Suppressor macrophage (primary cell): Measurements from ENCODE around the gene NOP10.

Source experiments
- DNase-seq, 4 experiments: peaks; one replicate each; pipeline ENCODE4 v3.0.0-alpha.2; 2020 to 2022

The NOP10 gene

DNA sequence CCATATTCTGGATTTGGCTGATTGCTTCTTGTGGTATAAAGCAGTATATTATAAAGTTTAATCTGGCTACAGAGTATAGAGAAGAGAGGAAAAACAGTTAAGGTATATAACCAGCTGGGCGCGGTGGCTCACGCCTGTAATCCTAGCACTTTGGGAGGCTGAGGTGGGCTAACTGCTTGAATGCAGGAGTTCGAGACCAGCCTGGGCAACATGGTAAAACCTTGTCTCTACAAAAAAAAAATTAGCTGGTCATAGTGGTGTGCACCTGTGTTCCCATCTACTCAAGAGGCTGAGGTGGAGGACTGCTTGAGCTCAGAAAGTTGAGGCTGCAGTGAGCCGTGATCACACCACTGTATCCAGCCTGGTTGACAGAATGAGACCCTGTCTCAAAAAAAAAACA lies 12.7 kb downstream of the NOP10 start:
- DNase-seq, result no peak

GRCh38 chr15:34329006-34329405 lies 13.9 kb downstream of the NOP10 start:
- DNase-seq, result no peak

DNA sequence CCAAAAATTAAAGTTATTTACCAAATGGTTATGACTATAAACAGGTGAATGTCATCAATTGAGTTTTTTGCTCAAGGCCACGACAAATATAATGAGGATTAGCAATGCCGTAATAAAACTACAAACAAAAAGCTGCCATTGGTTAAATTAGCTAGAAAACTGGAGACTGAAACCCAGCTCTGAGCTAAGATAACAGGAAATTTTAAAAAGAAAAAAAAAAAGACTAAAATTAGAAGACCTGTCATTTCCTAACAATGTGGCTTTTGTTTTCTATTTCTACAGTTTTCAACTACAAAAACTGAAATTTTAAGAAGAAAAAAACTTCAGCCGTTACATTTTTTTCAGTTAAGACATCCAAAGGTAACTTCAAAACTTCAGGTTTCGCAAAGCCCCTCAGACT lies 15.0 kb downstream of the NOP10 start:
- no peak for DNase-seq

DNA sequence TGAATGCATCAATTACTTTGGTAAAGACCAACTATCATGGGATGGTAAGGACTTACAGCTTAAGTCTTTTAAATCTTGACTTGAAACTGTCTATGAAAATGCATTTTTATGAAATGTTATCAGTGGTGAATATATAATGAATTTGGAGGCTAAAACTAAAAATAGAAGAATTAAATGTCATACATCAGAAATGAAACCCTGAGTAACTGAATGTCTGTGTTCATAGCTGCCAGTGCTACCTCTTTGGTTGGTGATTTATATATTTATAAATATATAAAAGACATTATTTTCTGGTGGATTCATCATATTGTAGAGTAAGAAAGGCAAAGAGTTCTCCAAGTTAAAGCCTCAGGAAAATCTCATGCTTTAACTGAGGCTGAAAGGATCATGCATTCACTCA lies 17.6 kb downstream of the NOP10 start:
- DNase-seq, result no peak

GRCh38 chr15:34324933-34325332 lies 18.0 kb downstream of the NOP10 start:
- no peak for DNase-seq

- DNase-seq, result no peak
These were observed 19.7 kb downstream of the NOP10 start for GRCh38 chr15:34323217-34323616.

GRCh38 chr15:34318277-34319079 lies 24.5 kb downstream of the NOP10 start:
- DNase-seq, result peak; percentile 64 to 84 (median 81)

DNA sequence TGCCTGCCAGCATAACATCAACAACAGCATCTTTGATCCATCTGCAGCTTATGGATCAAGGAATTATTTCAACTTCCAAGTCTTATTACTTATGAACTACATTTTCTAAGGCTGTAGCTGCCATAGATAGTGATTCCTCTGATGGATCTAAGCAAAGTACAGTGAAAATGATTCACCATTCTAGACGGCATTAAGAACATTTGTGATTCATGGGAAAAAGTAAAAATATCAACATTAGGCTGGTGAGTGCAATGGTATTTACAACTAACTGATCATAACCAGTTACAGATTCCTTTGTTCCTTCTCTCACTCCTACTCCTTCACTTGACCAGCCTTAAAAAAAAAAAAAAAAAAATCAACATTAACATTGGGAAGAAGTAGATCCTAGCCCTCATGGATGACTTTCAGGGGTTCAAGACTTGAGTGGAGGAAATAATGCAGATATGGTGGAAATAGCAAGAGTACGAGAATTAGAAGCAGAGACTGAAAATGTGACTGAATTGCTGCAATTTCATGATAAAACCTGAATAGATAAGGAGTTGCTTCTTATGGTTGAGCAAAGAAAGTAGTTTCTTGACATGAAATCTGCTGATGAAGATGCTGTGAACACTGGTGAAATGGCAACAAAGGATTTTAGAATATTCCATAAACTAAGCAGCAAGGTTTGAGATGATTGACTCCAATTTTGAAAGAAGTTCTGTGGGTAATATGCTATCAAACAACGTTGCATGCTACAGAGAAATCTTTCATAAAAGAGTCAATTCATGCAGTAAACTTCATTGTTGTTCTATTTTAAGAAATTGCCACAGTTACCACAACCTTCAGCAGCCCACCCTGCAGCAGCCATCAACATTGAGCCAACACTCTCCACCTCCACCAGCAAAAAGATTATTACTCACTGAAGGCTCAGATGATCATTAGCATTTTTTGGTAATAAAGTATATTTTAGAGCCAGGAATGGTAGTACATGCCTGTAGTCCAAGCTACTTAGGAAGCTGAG lies 28.1 kb downstream of the NOP10 start:
- no peak for DNase-seq

GRCh38 chr15:34311563-34311962 lies 31.4 kb downstream of the NOP10 start:
- DNase-seq, result no peak

DNA sequence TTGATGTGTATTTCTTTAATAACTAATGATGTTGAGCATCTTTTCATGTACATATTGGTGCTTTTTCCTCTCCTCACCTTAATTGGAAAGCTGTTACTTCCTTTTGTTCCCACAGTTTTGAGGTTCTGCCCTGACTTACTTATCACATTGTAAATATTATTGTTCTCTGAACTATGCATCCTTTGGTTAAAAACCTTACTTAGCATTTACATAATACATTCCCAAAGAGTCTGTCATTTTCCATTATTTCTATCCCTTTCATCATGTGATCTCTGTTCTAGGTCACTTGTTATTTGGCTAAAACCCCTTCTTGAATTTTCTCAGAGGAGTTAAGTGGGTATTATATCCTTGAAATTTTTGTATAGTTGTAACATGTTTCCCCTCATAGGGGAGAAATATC lies 38.3 kb downstream of the NOP10 start:
- DNase-seq, result no peak

- DNase-seq, result no peak
These were observed 41.9 kb downstream of the NOP10 start for GRCh38 chr15:34301058-34301457.

DNA sequence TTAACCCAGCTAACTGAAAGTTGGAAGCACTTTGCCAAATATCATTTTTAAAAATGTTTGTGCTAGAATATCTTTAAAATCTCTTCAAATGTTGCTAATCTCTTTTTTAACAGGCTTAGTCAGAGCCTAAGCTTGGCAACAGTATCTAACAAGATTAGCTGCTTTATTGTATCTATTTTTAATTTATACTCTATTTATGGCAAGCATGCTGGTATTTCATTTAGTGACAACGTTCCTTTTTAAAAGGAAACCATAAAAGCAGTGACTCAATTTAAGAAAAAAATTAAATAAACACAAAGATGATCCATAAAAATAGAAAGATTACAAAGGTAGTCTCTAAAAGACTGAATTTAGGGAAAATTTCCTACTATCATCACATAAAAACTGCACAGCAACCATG lies 45.9 kb downstream of the NOP10 start:
- no peak for DNase-seq

DNA sequence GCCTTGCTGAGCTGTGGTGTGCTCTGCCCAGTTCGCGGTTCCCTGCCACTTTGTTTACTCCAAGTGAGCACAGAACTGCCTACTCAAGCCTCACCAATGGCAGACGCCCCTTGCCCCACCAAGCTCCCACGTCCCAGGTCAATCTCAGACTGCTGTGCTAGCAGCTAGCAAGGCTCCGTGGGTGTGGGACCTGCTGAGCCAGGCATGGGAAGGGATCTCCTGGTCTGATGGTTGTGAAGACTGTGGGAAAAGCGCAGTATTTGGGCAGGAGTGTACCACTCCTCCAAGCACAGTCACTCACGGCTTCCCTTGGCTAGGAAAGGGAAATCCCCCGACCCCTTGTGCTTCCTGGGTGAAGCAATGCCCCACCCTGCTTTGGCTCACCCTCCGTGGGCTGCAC lies 50.3 kb downstream of the NOP10 start:
- peak; percentile 50 to 79 (median 66) for DNase-seq
